Stimulated activated naive CD8-positive, alpha-beta T cell treated with anti-CD3 and anti-CD28 coated beads, Interleukin-15, Interleukin-2, amounts not matched to agents 100 U/mL and 50 U/mL, for 24 hours (primary cell): ENCODE data around the gene STK32C.
"Not testable (repeated sequence)": the region's sequence is repeated elsewhere in the genome, so short reads cannot be mapped to it uniquely, and the experiment has no call there.

Source experiments
- ATAC-seq: fragments of 150-1000 bp; cut with Tn5 transposase; one replicate; pipeline ENCODE4 v1.10.0; 2021
- DNase-seq: peaks from one replicate; pipeline ENCODE4 v3.0.0; 2021

Gene STK32C

GRCh38 chr10:132301371-132302330 is 6.1 kb downstream of the STK32C start:
- DNase-seq: no peak
- no peak for ATAC-seq

- DNase-seq: no peak
- ATAC-seq: no peak
Measured at GRCh38 chr10:132300582-132300981, 7.2 kb downstream of the STK32C start.

GRCh38 chr10:132299371-132300336 is 8.1 kb downstream of the STK32C start:
- ATAC-seq (no peak), DNase-seq (no peak)

- ATAC-seq: no peak
Measured at GRCh38 chr10:132298038-132298881, 9.5 kb downstream of the STK32C start.

GRCh38 chr10:132297526-132297925 is 10.2 kb downstream of the STK32C start:
- no peak for ATAC-seq
- DNase-seq: no peak

More at GRCh38 chr10:132298038-132298881, 9.5 kb downstream of the STK32C start:
- DNase-seq: no peak

- DNase-seq (no peak), ATAC-seq (no peak)
Measured at GRCh38 chr10:132296666-132297443, 10.9 kb downstream of the STK32C start.

- ATAC-seq, DNase-seq: not testable (repeated sequence)
Measured at GRCh38 chr10:132295481-132295880, 12.3 kb downstream of the STK32C start.

- ATAC-seq: no peak
- DNase-seq: no peak
Measured at GRCh38 chr10:132294561-132295318, 13.0 kb downstream of the STK32C start.

- DNase-seq (no peak), ATAC-seq (no peak)
Measured at GRCh38 chr10:132293813-132294520, 13.8 kb downstream of the STK32C start.

- ATAC-seq (no peak), DNase-seq (no peak)
Measured at GRCh38 chr10:132293201-132293812, 14.4 kb downstream of the STK32C start.

- no peak for DNase-seq
- ATAC-seq: no peak
Measured at GRCh38 chr10:132292287-132293200, 15.2 kb downstream of the STK32C start.

GRCh38 chr10:132291826-132292225 is 15.9 kb downstream of the STK32C start:
- no peak for DNase-seq
- no peak for ATAC-seq

- ATAC-seq (no peak), DNase-seq (no peak)
Measured at GRCh38 chr10:132290631-132291030, 17.1 kb downstream of the STK32C start.

- no peak for DNase-seq
- no peak for ATAC-seq
Measured at GRCh38 chr10:132289439-132289838, 18.3 kb downstream of the STK32C start.

GRCh38 chr10:132283604-132284382 is 24.0 kb downstream of the STK32C start:
- no peak for ATAC-seq
- no peak for DNase-seq

GRCh38 chr10:132282667-132283603 is 24.8 kb downstream of the STK32C start:
- no peak for DNase-seq
- ATAC-seq: no peak
